ENCODE measurements around the gene E2F8.

Gene E2F8

DNA sequence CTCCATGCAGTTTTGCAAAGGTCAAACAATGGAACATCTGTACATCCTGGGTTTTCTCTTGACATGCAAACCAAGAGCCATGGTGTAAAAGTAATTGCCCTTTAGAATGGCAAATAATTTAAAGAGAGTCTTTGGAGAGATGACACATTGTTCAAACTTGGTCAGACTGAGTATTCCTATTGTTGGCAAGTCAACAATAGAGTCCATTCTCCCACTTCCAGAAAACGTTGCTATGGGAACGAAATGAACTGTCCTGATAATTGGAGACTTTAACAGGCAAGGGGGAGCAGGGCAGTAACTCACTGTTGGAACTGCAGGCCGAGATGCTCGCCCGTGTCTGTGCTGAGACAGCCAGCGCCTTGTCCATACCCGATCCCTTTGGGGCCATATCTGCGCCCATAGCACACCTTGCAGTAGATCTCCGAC, 52.9 kb downstream of the E2F8 start:
- Mint-ChIP-seq H3K4me3 (no peak overlapping the region), H3K27ac (no peak overlapping the region), H3K4me1 (no peaks in the 10 kb centered on the region), H3K9me3 (no peaks in the 10 kb centered on the region), H3K36me3 (no peaks in the 10 kb centered on the region)
- no peak for DNase-seq (ENCODE audit: low spot score in 2 of 2)
- ATAC-seq = no peak

DNA sequence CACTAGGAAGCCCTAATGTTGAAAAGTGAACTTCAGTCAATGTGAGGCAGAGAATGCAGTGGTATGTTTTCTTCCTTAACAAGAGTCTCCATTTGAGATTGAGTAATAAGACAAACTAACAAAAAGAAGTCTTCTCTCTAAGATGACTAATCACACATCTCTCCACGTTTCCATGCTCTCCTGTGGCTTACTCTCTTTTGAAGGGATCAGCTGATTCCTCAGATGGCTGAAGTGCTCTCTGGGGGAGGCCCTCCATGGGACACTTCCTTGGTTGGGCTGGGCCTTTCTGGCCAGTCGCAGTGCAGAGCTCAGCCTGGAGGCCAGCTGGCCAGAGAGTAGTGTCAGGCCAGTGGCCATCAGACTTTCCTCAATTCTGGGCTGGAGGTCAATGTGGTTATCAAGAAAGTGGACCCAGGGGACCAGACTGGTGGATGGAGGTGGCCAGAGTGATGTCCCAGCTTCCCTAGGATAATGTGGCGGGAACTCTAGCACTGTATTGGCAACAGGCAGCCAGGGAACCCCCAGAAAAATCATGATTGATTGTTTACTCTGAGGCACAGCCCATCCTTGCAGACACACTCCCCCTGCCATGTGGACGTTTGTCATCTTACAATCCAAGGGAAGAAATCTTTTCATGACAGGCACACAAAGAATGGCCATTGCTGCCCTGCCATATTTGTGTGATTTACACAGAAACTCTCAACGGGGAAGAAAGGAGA, 53.5 kb downstream of the E2F8 start:
- Mint-ChIP-seq H3K9me3 (no peaks in the 10 kb centered on the region), H3K36me3 (no peaks in the 10 kb centered on the region), H3K27ac (no peak overlapping the region), H3K4me1 (no peaks in the 10 kb centered on the region), H3K4me3 (no peak overlapping the region)
- DNase-seq (ENCODE audit: low spot score in 2 of 2) (no peak), ATAC-seq (no peak)

GRCh38 chr11:19185516-19186052, 55.2 kb downstream of the E2F8 start:
- Mint-ChIP-seq H3K36me3 (no peaks in the 10 kb centered on the region), H3K9me3 (no peaks in the 10 kb centered on the region)

GRCh38 chr11:19185036-19185435, 55.7 kb downstream of the E2F8 start:
- no peak overlapping the region for H3K4me3 Mint-ChIP-seq
- H3K27ac Mint-ChIP-seq = no peak overlapping the region
- DNase-seq (ENCODE audit: low spot score in 2 of 2) (no peak), ATAC-seq (no peak)
- H3K4me1 Mint-ChIP-seq = no peaks in the 10 kb centered on the region
- no peaks in the 10 kb centered on the region for H3K9me3 Mint-ChIP-seq
- H3K36me3 Mint-ChIP-seq = no peaks in the 10 kb centered on the region

More at GRCh38 chr11:19185516-19186052, 55.2 kb downstream of the E2F8 start:
- ATAC-seq (no peak), DNase-seq (ENCODE audit: low spot score in 2 of 2) (no peak)
- no peak overlapping the region for H3K27ac Mint-ChIP-seq
- H3K4me1 Mint-ChIP-seq = no peaks in the 10 kb centered on the region
- no peak overlapping the region for H3K4me3 Mint-ChIP-seq

DNA sequence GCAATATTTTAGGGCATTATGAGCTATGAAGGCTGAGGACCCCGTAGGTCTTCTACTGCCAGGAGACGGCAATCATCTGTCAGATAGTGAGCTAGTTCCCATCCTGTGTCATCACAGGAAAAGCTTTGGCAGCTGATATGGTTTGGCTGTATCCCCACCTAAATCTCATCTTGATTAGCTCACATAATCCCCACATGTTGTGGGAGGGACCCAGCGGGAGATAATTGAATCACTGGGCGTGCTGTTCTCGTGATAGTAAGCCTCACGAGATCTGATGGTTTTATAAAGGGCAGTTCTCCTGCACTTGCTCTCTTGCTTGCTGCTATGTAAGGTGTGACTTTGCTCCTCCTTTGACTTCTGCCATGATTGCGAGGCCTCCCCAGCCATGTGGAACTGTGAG, 57.1 kb downstream of the E2F8 start:
- Mint-ChIP-seq H3K36me3 (no peaks in the 10 kb centered on the region), H3K4me1 (no peaks in the 10 kb centered on the region), H3K9me3 (no peaks in the 10 kb centered on the region), H3K4me3 (no peak overlapping the region), H3K27ac (no peak overlapping the region)
- DNase-seq (ENCODE audit: low spot score in 2 of 2) = no peak
- no peak for ATAC-seq

DNA sequence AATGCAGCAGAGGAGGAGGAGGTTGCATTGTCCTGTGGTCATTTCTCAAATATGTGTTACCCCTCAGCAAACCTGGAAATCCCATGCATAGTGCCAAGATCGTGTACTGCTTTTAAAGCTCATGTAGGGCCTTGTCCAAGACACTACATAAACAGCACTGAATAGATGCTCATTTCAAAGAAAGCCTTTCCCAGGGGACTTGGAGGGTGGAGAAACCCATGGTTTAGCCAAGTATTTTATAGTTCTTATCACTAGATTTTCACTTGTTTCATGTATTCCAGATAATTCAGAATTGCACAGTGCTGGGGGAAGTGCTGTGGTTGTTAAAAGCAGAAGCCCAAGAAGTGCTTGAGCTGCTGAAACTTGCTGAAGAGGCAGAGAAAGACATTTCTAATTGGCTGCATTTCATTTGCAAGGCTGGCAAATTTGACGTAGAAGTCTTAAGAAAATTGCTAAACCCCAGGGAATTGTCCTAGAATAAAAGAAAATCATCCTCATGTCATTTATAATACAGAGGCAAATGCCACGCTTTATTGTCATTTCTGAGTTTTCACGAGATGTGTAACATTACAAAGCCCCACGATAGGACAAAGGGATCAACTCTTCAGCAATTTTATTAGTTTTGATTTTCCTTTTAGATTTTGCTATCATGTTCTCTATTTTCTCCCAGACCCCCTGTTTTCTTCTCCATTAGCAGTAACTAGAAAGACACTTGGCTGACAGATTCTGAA, 59.0 kb downstream of the E2F8 start:
- no peaks in the 10 kb centered on the region for H3K4me1 Mint-ChIP-seq
- ATAC-seq (no peak), DNase-seq (ENCODE audit: low spot score in 2 of 2) (no peak)
- H3K9me3 Mint-ChIP-seq = no peaks in the 10 kb centered on the region
- H3K27ac Mint-ChIP-seq = no peak overlapping the region
- no peak overlapping the region for H3K4me3 Mint-ChIP-seq
- peaks cover 3% of the 10 kb centered on the region for H3K36me3 Mint-ChIP-seq

GRCh38 chr11:19176629-19177186, 64.0 kb downstream of the E2F8 start:
- Mint-ChIP-seq H3K4me1 (no peaks in the 10 kb centered on the region), H3K27ac (no peak overlapping the region), H3K9me3 (no peaks in the 10 kb centered on the region), H3K4me3 (no peak overlapping the region), H3K36me3 (peaks cover 52% of the 10 kb centered on the region)
- ATAC-seq (no peak), DNase-seq (ENCODE audit: low spot score in 2 of 2) (no peak)

All from stimulated activated effector memory CD8-positive, alpha-beta T cell treated with anti-CD3 and anti-CD28 coated beads, Interleukin-12 subunit alpha, Interleukin-12 subunit beta, amount 100 ng/mL, for 72 hours (primary cell).